PC-3 (cell line): Measurements from ENCODE around the gene CDH22. TPM values are rescaled to one million over a fixed set of nuclear protein-coding genes. Genes with fewer than 3 reads are reported as not detected.

ENCODE experiments used
- ATAC-seq: fragments of 200-7000 bp; cut with Tn5 transposase; 2 replicates; pipeline ENCODE4 v1.9.1; 2020; ENCODE audit warnings: mild to moderate bottlenecking, moderate library complexity
- BruUV-seq: library from RNA; stranded (reverse); fragments of 400-500 nt; replicated peaks from 2 replicates; lab custom pipeline; 2021; lab: Mats Ljungman, UMichigan
- CTCF ChIA-PET: fragments of 300-600 bp; sonication (Branson Sonifier 250); formaldehyde crosslinking; loops from one replicate; lab custom pipeline; 2022; ENCODE audit warnings: antibody characterized with exemption; lab: Charles Lee
- POLR2A ChIA-PET: fragments of 300-600 bp; sonication (Branson Sonifier 250); formaldehyde crosslinking; loops from one replicate; lab custom pipeline; 2022; ENCODE audit warnings: antibody characterized with exemption; ENCODE audit not compliant: unreplicated experiment; lab: Charles Lee
- DNase-seq: peaks from one replicate; pipeline ENCODE4 v3.0.0-alpha.2; 2015
- H2AFZ ChIP-seq: fragments of 300-600 bp; sonication (generic); 2 replicates; pipeline ENCODE4 v1.6.0; 2016; ENCODE audit warnings: antibody characterized with exemption, low read length
- H3F3A ChIP-seq: fragments of 300-600 bp; sonication (generic); one replicate; pipeline ENCODE4 v1.6.0; 2017; ENCODE audit warnings: antibody characterized with exemption, low read length, control low read depth, mild to moderate bottlenecking; ENCODE audit not compliant: unreplicated experiment
- H3K27ac ChIP-seq: fragments of 300-600 bp; sonication (generic); 2 replicates; pipeline ENCODE4 v1.5.1; 2016; ENCODE audit warnings: mild to moderate bottlenecking, low read length
- H3K27me3 ChIP-seq: fragments of 300-600 bp; sonication (generic); 2 replicates; pipeline ENCODE4 v1.6.1; 2016; ENCODE audit warnings: low read length, mixed read lengths
- H3K36me3 ChIP-seq: fragments of 300-600 bp; sonication (generic); 2 replicates; pipeline ENCODE4 v1.6.1; 2016; ENCODE audit warnings: low read depth, mixed run types, low read length, mixed read lengths
- H3K4me1 ChIP-seq: fragments of 300-600 bp; sonication (generic); 2 replicates; pipeline ENCODE4 v1.5.1; 2016; ENCODE audit warnings: low read length; ENCODE audit not compliant: insufficient read depth
- H3K4me2 ChIP-seq: fragments of 300-600 bp; sonication (generic); 2 replicates; pipeline ENCODE4 v1.6.0; 2016; ENCODE audit warnings: low read length
- H3K4me3 ChIP-seq: fragments of 300-600 bp; sonication (generic); 2 replicates; pipeline ENCODE4 v1.5.1; 2016; ENCODE audit warnings: mild to moderate bottlenecking, low read length, mixed read lengths
- H3K79me2 ChIP-seq: fragments of 300-600 bp; sonication (generic); 2 replicates; pipeline ENCODE4 v1.6.1; 2017; ENCODE audit warnings: low read length, mixed read lengths
- H3K9ac ChIP-seq: fragments of 300-600 bp; sonication (generic); 2 replicates; pipeline ENCODE4 v1.6.0; 2016; ENCODE audit warnings: mild to moderate bottlenecking, low read length
- H3K9me2 ChIP-seq: fragments of 300-600 bp; sonication (generic); replicated peaks from 2 replicates; pipeline ENCODE4 v1.6.1; 2016; ENCODE audit warnings: mixed run types, low read length, mixed read lengths
- H3K9me3 ChIP-seq: fragments of 300-600 bp; sonication (generic); 2 replicates; pipeline ENCODE4 v1.6.1; 2016; ENCODE audit warnings: low read length, mixed read lengths
- H4K20me1 ChIP-seq: fragments of 300-600 bp; sonication (generic); 2 replicates; pipeline ENCODE4 v1.6.1; 2016; ENCODE audit warnings: low read length, mixed read lengths
- EZH2 ChIP-seq: fragments of 300-600 bp; sonication (generic); IDR thresholded peaks from one replicate; pipeline ENCODE4 v1.6.1; 2017; ENCODE audit warnings: antibody characterized with exemption, mild to moderate bottlenecking, low read length; ENCODE audit not compliant: unreplicated experiment
- EZH2phosphoT487 ChIP-seq: fragments of 300-600 bp; sonication (generic); IDR thresholded peaks from 2 replicates; pipeline ENCODE4 v1.6.1; 2018; ENCODE audit warnings: mild to moderate bottlenecking, antibody characterized with exemption, low read length, borderline replicate concordance
- intact Hi-C: fragments of 100-400 bp; cut with micrococcal nuclease; formaldehyde crosslinking; loops from 2 replicates; pipeline ENCODE4 v1.9.0; 2023
- total RNA-seq: library from RNA; depleted of rRNA; stranded (reverse); fragments of >200 nt; gene quantifications from 2 replicates; pipeline ENCODE4 v1.2.3, GENCODE V29; 2014
- TF ChIP-seq, protein P1 (sequence below): fragments of 300-600 bp; sonication (generic); conservative IDR thresholded peaks from 2 replicates; pipeline ENCODE4 v1.5.1; 2017; ENCODE audit warnings: antibody characterized with exemption, low read depth, mild to moderate bottlenecking, low read length

Gene CDH22
- total RNA-seq, 1 experiment from 2014 or later = not detected

- no peaks in the 10 kb centered on the region for H3K4me1 ChIP-seq
- TF ChIP-seq EZH2 (no peak), EZH2phosphoT487 (no peak)
- TF ChIP-seq, protein P1, sequence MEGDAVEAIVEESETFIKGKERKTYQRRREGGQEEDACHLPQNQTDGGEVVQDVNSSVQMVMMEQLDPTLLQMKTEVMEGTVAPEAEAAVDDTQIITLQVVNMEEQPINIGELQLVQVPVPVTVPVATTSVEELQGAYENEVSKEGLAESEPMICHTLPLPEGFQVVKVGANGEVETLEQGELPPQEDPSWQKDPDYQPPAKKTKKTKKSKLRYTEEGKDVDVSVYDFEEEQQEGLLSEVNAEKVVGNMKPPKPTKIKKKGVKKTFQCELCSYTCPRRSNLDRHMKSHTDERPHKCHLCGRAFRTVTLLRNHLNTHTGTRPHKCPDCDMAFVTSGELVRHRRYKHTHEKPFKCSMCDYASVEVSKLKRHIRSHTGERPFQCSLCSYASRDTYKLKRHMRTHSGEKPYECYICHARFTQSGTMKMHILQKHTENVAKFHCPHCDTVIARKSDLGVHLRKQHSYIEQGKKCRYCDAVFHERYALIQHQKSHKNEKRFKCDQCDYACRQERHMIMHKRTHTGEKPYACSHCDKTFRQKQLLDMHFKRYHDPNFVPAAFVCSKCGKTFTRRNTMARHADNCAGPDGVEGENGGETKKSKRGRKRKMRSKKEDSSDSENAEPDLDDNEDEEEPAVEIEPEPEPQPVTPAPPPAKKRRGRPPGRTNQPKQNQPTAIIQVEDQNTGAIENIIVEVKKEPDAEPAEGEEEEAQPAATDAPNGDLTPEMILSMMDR = no peak
- no peaks in the 10 kb centered on the region for H3K36me3 ChIP-seq
- no peak for DNase-seq
- intact Hi-C loops = loop anchor here (10.0 kb wide), 1 partner anchor 148 kb away; the partner anchor contains the start of gene SLC12A5
- no peaks in the 10 kb centered on the region for H3K79me2 ChIP-seq
- no peak overlapping the region for H3K4me3 ChIP-seq
- no peaks in the 10 kb centered on the region for H3F3A ChIP-seq
- no peaks in the 10 kb centered on the region for H3K9me3 ChIP-seq
- no peaks in the 10 kb centered on the region for H4K20me1 ChIP-seq
- ChIA-PET POLR2A (no interaction called here), CTCF (no interaction called here)
- no peaks in the 10 kb centered on the region for H3K9me2 ChIP-seq
- no peak overlapping the region for H2AFZ ChIP-seq
- no TSS peak for BruUV-seq
- ATAC-seq = no peak
- H3K27me3 ChIP-seq = peaks cover 86% of the 10 kb centered on the region
- H3K9ac ChIP-seq = no peak overlapping the region
- H3K27ac ChIP-seq = no peak overlapping the region
- H3K4me2 ChIP-seq = no peak overlapping the region
Measured at GRCh38 chr20:46172455-46172854, 135.8 kb downstream of the CDH22 start.

GRCh38 chr20:46171909-46172308 is 136.4 kb downstream of the CDH22 start:
- TF ChIP-seq, protein P1 = no peak
- TF ChIP-seq EZH2 = no peak
- no peak for TF ChIP-seq EZH2phosphoT487
- ATAC-seq (no peak), DNase-seq (no peak)
- H3K9ac ChIP-seq = no peak overlapping the region
- H3K4me2 ChIP-seq = no peak overlapping the region
- no peaks in the 10 kb centered on the region for H3K9me3 ChIP-seq
- ChIA-PET CTCF (no interaction called here), POLR2A (no interaction called here)
- H3F3A ChIP-seq = no peaks in the 10 kb centered on the region
- H4K20me1 ChIP-seq = no peaks in the 10 kb centered on the region
- no peak overlapping the region for H3K4me3 ChIP-seq
- no peak overlapping the region for H3K27ac ChIP-seq
- H3K79me2 ChIP-seq = no peaks in the 10 kb centered on the region
- H3K9me2 ChIP-seq = no peaks in the 10 kb centered on the region
- no peak overlapping the region for H2AFZ ChIP-seq
- no TSS peak for BruUV-seq
- H3K4me1 ChIP-seq = no peaks in the 10 kb centered on the region
- intact Hi-C loops = loop anchor here (10.0 kb wide), 1 partner anchor 147 kb away; the partner anchor contains the start of gene SLC12A5
- no peaks in the 10 kb centered on the region for H3K36me3 ChIP-seq
- peaks cover 85% of the 10 kb centered on the region for H3K27me3 ChIP-seq

GRCh38 chr20:46171476-46171875 is 136.8 kb downstream of the CDH22 start:
- Histone ChIP-seq H3F3A (no peaks in the 10 kb centered on the region), H3K79me2 (no peaks in the 10 kb centered on the region), H3K4me3 (no peak overlapping the region), H3K9ac (no peak overlapping the region), H3K27ac (no peak overlapping the region), H3K9me3 (no peaks in the 10 kb centered on the region), H3K27me3 (peaks cover 85% of the 10 kb centered on the region), H3K36me3 (no peaks in the 10 kb centered on the region), H3K9me2 (no peaks in the 10 kb centered on the region), H3K4me1 (no peaks in the 10 kb centered on the region), H3K4me2 (no peak overlapping the region), H4K20me1 (no peaks in the 10 kb centered on the region), H2AFZ (no peak overlapping the region)
- DNase-seq (no peak), ATAC-seq (no peak)
- no TSS peak for BruUV-seq
- TF ChIP-seq, protein P1 = no peak
- TF ChIP-seq EZH2 (no peak), EZH2phosphoT487 (no peak)
- CTCF ChIA-PET = no interaction called here
- intact Hi-C loops = loop anchor here (10.0 kb wide), 1 partner anchor 147 kb away; the partner anchor contains the start of gene SLC12A5
- POLR2A ChIA-PET = no interaction called here
